Peyer's patch (tissue), 4 donors: ENCODE data around the gene MS4A18.

Experiments
- POLR2A ChIP-seq, 2 donors: fragments of 450-650 bp; IDR thresholded peaks; one replicate each; pipeline ENCODE4 v1.5.1; 2017; ENCODE audit warnings: antibody characterized with exemption in 2 of 2, mild to moderate bottlenecking in 2 of 2, moderate library complexity in 2 of 2
- TF ChIP-seq, protein P1 (sequence below), 6 experiments: fragments of 450-650 bp in 4 of 6; fragments of 200-600 bp in 2 of 6; sonication (generic) in 1 of 6; IDR thresholded peaks; one replicate each; pipeline ENCODE4 v1.5.1; 2017 to 2019; ENCODE audit warnings: antibody characterized with exemption in 6 of 6, mild to moderate bottlenecking in 3 of 6, moderate library complexity in 1 of 6

DNA sequence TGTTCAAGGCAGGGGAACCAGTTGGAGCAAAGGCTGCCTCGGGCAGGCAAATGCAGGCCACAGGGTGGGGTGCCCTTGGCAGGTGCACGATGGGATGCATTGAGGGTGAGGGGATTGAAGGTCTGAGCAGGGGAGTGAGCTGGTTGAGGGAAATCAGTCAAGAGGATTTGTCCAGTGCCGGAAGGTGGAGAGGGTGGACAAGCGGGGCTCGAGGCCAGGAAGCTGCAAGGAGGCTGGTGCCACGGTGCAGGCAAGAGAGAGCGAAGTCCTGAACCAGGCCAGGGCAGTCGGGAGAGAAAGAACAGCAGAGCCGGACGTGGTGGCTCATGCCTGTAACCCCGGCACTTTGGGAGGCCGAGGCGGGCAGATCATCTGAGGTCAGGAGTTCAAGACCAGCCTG lies 50.2 kb downstream of the MS4A18 start:
- TF ChIP-seq, protein P1, sequence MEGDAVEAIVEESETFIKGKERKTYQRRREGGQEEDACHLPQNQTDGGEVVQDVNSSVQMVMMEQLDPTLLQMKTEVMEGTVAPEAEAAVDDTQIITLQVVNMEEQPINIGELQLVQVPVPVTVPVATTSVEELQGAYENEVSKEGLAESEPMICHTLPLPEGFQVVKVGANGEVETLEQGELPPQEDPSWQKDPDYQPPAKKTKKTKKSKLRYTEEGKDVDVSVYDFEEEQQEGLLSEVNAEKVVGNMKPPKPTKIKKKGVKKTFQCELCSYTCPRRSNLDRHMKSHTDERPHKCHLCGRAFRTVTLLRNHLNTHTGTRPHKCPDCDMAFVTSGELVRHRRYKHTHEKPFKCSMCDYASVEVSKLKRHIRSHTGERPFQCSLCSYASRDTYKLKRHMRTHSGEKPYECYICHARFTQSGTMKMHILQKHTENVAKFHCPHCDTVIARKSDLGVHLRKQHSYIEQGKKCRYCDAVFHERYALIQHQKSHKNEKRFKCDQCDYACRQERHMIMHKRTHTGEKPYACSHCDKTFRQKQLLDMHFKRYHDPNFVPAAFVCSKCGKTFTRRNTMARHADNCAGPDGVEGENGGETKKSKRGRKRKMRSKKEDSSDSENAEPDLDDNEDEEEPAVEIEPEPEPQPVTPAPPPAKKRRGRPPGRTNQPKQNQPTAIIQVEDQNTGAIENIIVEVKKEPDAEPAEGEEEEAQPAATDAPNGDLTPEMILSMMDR (IDR thresholded peaks at IDR 0.05) = no peak
- no peak for TF ChIP-seq POLR2A (IDR thresholded peaks at IDR 0.05)
